Measurements from ENCODE around the gene KCNH6.

Gene KCNH6

GRCh38 chr17:63573634-63574033, 50.5 kb downstream of the KCNH6 start:
- Histone ChIP-seq H3K9ac (ENCODE audit: low read depth in 1 of 2, low read length in 2 of 2) (no peak overlapping the region), H3K36me3 (ENCODE audit: control insufficient read depth in 2 of 2, insufficient read depth in 2 of 2, low read length in 2 of 2) (peaks cover 3 to 9% of the 10 kb centered on the region in 2 donors), H3K4me1 (ENCODE audit: control insufficient read depth in 2 of 2, insufficient read depth in 2 of 2, low read length in 2 of 2) (no peaks in the 10 kb centered on the region), H3K27ac (ENCODE audit: low read depth in 2 of 2, low read length in 2 of 2) (no peak overlapping the region), H3K9me3 (ENCODE audit: control insufficient read depth in 2 of 2, low read length in 2 of 2) (no peaks in the 10 kb centered on the region), H3K27me3 (ENCODE audit: control insufficient read depth in 2 of 2, insufficient read depth in 2 of 2, low read length in 2 of 2) (no peaks in the 10 kb centered on the region), H3K4me3 (ENCODE audit: low read length in 2 of 2) (no peak overlapping the region)

GRCh38 chr17:63578027-63578768, 55.0 kb downstream of the KCNH6 start:
- H3K4me3 ChIP-seq (ENCODE audit: low read length in 2 of 2): no peak overlapping the region
- no peak overlapping the region for H3K9ac ChIP-seq (ENCODE audit: low read depth in 1 of 2, low read length in 2 of 2)
- no peaks in the 10 kb centered on the region for H3K9me3 ChIP-seq (ENCODE audit: control insufficient read depth in 2 of 2, low read length in 2 of 2)
- H3K27me3 ChIP-seq (ENCODE audit: control insufficient read depth in 2 of 2, insufficient read depth in 2 of 2, low read length in 2 of 2): no peaks in the 10 kb centered on the region
- no peaks in the 10 kb centered on the region for H3K4me1 ChIP-seq (ENCODE audit: control insufficient read depth in 2 of 2, insufficient read depth in 2 of 2, low read length in 2 of 2)
- no peak overlapping the region for H3K27ac ChIP-seq (ENCODE audit: low read depth in 2 of 2, low read length in 2 of 2)
- H3K36me3 ChIP-seq (ENCODE audit: control insufficient read depth in 2 of 2, insufficient read depth in 2 of 2, low read length in 2 of 2): peaks cover 28 to 45% of the 10 kb centered on the region in 2 donors

GRCh38 chr17:63578769-63579111, 55.6 kb downstream of the KCNH6 start:
- H3K27ac ChIP-seq (ENCODE audit: low read depth in 2 of 2, low read length in 2 of 2): no peak overlapping the region
- H3K4me1 ChIP-seq (ENCODE audit: control insufficient read depth in 2 of 2, insufficient read depth in 2 of 2, low read length in 2 of 2): no peaks in the 10 kb centered on the region
- H3K36me3 ChIP-seq (ENCODE audit: control insufficient read depth in 2 of 2, insufficient read depth in 2 of 2, low read length in 2 of 2): peaks cover 33 to 50% of the 10 kb centered on the region in 2 donors
- H3K4me3 ChIP-seq (ENCODE audit: low read length in 2 of 2): no peak overlapping the region
- H3K27me3 ChIP-seq (ENCODE audit: control insufficient read depth in 2 of 2, insufficient read depth in 2 of 2, low read length in 2 of 2): no peaks in the 10 kb centered on the region
- no peak overlapping the region for H3K9ac ChIP-seq (ENCODE audit: low read depth in 1 of 2, low read length in 2 of 2)
- no peaks in the 10 kb centered on the region for H3K9me3 ChIP-seq (ENCODE audit: control insufficient read depth in 2 of 2, low read length in 2 of 2)

GRCh38 chr17:63579633-63580032, 56.5 kb downstream of the KCNH6 start:
- Histone ChIP-seq H3K36me3 (ENCODE audit: control insufficient read depth in 2 of 2, insufficient read depth in 2 of 2, low read length in 2 of 2) (peaks cover 36 to 54% of the 10 kb centered on the region in 2 donors), H3K4me1 (ENCODE audit: control insufficient read depth in 2 of 2, insufficient read depth in 2 of 2, low read length in 2 of 2) (no peaks in the 10 kb centered on the region), H3K9ac (ENCODE audit: low read depth in 1 of 2, low read length in 2 of 2) (no peak overlapping the region), H3K4me3 (ENCODE audit: low read length in 2 of 2) (no peak overlapping the region), H3K27ac (ENCODE audit: low read depth in 2 of 2, low read length in 2 of 2) (no peak overlapping the region), H3K9me3 (ENCODE audit: control insufficient read depth in 2 of 2, low read length in 2 of 2) (no peaks in the 10 kb centered on the region), H3K27me3 (ENCODE audit: control insufficient read depth in 2 of 2, insufficient read depth in 2 of 2, low read length in 2 of 2) (no peaks in the 10 kb centered on the region)

- no peaks in the 10 kb centered on the region for H3K4me1 ChIP-seq (ENCODE audit: control insufficient read depth in 2 of 2, insufficient read depth in 2 of 2, low read length in 2 of 2)
- no peaks in the 10 kb centered on the region for H3K9me3 ChIP-seq (ENCODE audit: control insufficient read depth in 2 of 2, low read length in 2 of 2)
- H3K27me3 ChIP-seq (ENCODE audit: control insufficient read depth in 2 of 2, insufficient read depth in 2 of 2, low read length in 2 of 2): no peaks in the 10 kb centered on the region
- H3K4me3 ChIP-seq (ENCODE audit: low read length in 2 of 2): no peak overlapping the region
- H3K36me3 ChIP-seq (ENCODE audit: control insufficient read depth in 2 of 2, insufficient read depth in 2 of 2, low read length in 2 of 2): peaks cover 59 to 75% of the 10 kb centered on the region in 2 donors
- no peak overlapping the region for H3K9ac ChIP-seq (ENCODE audit: low read depth in 1 of 2, low read length in 2 of 2)
- no peak overlapping the region for H3K27ac ChIP-seq (ENCODE audit: low read depth in 2 of 2, low read length in 2 of 2)
Measured at GRCh38 chr17:63587770-63588169, 64.6 kb downstream of the KCNH6 start.

- H3K27me3 ChIP-seq (ENCODE audit: control insufficient read depth in 2 of 2, insufficient read depth in 2 of 2, low read length in 2 of 2): no peaks in the 10 kb centered on the region
- H3K9me3 ChIP-seq (ENCODE audit: control insufficient read depth in 2 of 2, low read length in 2 of 2): no peaks in the 10 kb centered on the region
- H3K36me3 ChIP-seq (ENCODE audit: control insufficient read depth in 2 of 2, insufficient read depth in 2 of 2, low read length in 2 of 2): peaks cover 49 to 68% of the 10 kb centered on the region in 2 donors
- H3K4me1 ChIP-seq (ENCODE audit: control insufficient read depth in 2 of 2, insufficient read depth in 2 of 2, low read length in 2 of 2): no peaks in the 10 kb centered on the region
- H3K9ac ChIP-seq (ENCODE audit: low read depth in 1 of 2, low read length in 2 of 2): no peak overlapping the region
- H3K27ac ChIP-seq (ENCODE audit: low read depth in 2 of 2, low read length in 2 of 2): no peak overlapping the region
- H3K4me3 ChIP-seq (ENCODE audit: low read length in 2 of 2): no peak overlapping the region
Measured at GRCh38 chr17:63588797-63589196, 65.6 kb downstream of the KCNH6 start.

- peaks cover 47 to 65% of the 10 kb centered on the region in 2 donors for H3K36me3 ChIP-seq (ENCODE audit: control insufficient read depth in 2 of 2, insufficient read depth in 2 of 2, low read length in 2 of 2)
Measured at GRCh38 chr17:63589646-63590045, 66.5 kb downstream of the KCNH6 start.

GRCh38 chr17:63592797-63593196, 69.6 kb downstream of the KCNH6 start:
- Histone ChIP-seq H3K4me1 (ENCODE audit: control insufficient read depth in 2 of 2, insufficient read depth in 2 of 2, low read length in 2 of 2) (no peaks in the 10 kb centered on the region), H3K27ac (ENCODE audit: low read depth in 2 of 2, low read length in 2 of 2) (no peak overlapping the region), H3K36me3 (ENCODE audit: control insufficient read depth in 2 of 2, insufficient read depth in 2 of 2, low read length in 2 of 2) (peaks cover 35 to 40% of the 10 kb centered on the region in 2 donors), H3K4me3 (ENCODE audit: low read length in 2 of 2) (no peak overlapping the region), H3K9ac (ENCODE audit: low read depth in 1 of 2, low read length in 2 of 2) (no peak overlapping the region), H3K9me3 (ENCODE audit: control insufficient read depth in 2 of 2, low read length in 2 of 2) (no peaks in the 10 kb centered on the region), H3K27me3 (ENCODE audit: control insufficient read depth in 2 of 2, insufficient read depth in 2 of 2, low read length in 2 of 2) (no peaks in the 10 kb centered on the region)

More at GRCh38 chr17:63589646-63590045, 66.5 kb downstream of the KCNH6 start:
- Histone ChIP-seq H3K27me3 (ENCODE audit: control insufficient read depth in 2 of 2, insufficient read depth in 2 of 2, low read length in 2 of 2) (no peaks in the 10 kb centered on the region), H3K4me1 (ENCODE audit: control insufficient read depth in 2 of 2, insufficient read depth in 2 of 2, low read length in 2 of 2) (no peaks in the 10 kb centered on the region), H3K27ac (ENCODE audit: low read depth in 2 of 2, low read length in 2 of 2) (no peak overlapping the region), H3K9me3 (ENCODE audit: control insufficient read depth in 2 of 2, low read length in 2 of 2) (no peaks in the 10 kb centered on the region), H3K9ac (ENCODE audit: low read depth in 1 of 2, low read length in 2 of 2) (no peak overlapping the region), H3K4me3 (ENCODE audit: low read length in 2 of 2) (no peak overlapping the region)

GRCh38 chr17:63595132-63595531, 72.0 kb downstream of the KCNH6 start:
- H3K4me1 ChIP-seq (ENCODE audit: control insufficient read depth in 2 of 2, insufficient read depth in 2 of 2, low read length in 2 of 2): peaks cover 2 to 3% of the 10 kb centered on the region in 2 donors
- no peak overlapping the region for H3K4me3 ChIP-seq (ENCODE audit: low read length in 2 of 2)
- H3K9ac ChIP-seq (ENCODE audit: low read depth in 1 of 2, low read length in 2 of 2): no peak overlapping the region
- no peaks in the 10 kb centered on the region for H3K27me3 ChIP-seq (ENCODE audit: control insufficient read depth in 2 of 2, insufficient read depth in 2 of 2, low read length in 2 of 2)
- H3K27ac ChIP-seq (ENCODE audit: low read depth in 2 of 2, low read length in 2 of 2): no peak overlapping the region
- H3K9me3 ChIP-seq (ENCODE audit: control insufficient read depth in 2 of 2, low read length in 2 of 2): no peaks in the 10 kb centered on the region
- peaks cover 17 to 21% of the 10 kb centered on the region in 2 donors for H3K36me3 ChIP-seq (ENCODE audit: control insufficient read depth in 2 of 2, insufficient read depth in 2 of 2, low read length in 2 of 2)

All from mucosa of rectum (tissue), 2 donors.